PC-9 (cell line): ENCODE data around the gene MYH15.

Experiments used
- EZH2 ChIP-seq: fragments of 200-600 bp; sonication (generic); IDR thresholded peaks from 2 replicates; pipeline ENCODE4 v1.8.0; 2017; ENCODE audit warnings: antibody characterized with exemption, low read depth
- TF ChIP-seq, protein P1 (sequence below): fragments of 200-600 bp; sonication (generic); conservative IDR thresholded peaks from 2 replicates; pipeline ENCODE4 v1.6.1; 2017; ENCODE audit warnings: mixed run types, antibody characterized with exemption, mild to moderate bottlenecking, moderate library complexity

DNA sequence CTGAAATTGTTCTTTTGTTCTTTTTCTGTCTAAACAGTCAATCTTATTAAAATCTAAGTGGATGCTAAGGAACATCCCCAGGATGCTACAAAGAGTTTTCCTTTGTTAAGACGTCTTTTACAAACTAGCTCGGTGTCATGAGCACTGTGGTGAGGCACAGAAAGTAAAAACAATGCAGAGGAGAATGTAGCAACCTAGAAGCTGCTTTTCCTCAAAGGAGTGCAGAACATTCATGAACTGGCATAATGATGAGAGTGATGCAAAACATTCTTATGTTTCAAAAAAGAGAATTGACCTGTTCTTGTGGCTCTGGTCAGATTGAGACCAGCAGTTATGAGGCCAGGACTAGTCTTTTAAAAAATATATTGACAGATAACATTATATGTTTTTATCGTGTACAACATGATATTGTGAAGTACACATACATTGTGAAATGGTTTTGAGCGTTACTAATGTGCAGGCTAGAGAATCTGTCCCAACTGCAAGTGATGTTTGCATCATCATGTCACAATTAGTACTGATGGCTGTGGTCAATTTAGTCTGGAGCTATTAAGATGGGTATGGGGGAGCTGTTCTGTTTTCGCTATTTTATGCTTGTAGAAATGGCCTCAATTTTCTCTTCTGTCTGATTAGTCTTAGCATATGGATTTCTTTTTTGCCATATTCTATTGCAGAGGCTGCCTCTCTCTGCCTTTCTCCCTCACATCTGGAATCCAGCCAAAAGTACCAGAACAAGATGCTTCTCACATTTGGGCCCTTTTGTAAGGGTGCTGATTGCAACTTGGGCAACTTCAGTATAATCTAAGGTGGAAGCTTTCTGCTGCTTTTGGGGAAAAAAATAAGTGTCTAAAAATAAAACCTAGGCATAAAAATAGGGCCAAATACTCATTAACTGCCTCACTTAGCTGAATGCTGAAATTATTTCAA is 163.8 kb downstream of the MYH15 start:
- TF ChIP-seq, protein P1, sequence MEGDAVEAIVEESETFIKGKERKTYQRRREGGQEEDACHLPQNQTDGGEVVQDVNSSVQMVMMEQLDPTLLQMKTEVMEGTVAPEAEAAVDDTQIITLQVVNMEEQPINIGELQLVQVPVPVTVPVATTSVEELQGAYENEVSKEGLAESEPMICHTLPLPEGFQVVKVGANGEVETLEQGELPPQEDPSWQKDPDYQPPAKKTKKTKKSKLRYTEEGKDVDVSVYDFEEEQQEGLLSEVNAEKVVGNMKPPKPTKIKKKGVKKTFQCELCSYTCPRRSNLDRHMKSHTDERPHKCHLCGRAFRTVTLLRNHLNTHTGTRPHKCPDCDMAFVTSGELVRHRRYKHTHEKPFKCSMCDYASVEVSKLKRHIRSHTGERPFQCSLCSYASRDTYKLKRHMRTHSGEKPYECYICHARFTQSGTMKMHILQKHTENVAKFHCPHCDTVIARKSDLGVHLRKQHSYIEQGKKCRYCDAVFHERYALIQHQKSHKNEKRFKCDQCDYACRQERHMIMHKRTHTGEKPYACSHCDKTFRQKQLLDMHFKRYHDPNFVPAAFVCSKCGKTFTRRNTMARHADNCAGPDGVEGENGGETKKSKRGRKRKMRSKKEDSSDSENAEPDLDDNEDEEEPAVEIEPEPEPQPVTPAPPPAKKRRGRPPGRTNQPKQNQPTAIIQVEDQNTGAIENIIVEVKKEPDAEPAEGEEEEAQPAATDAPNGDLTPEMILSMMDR: no peak
- no peak for TF ChIP-seq EZH2
